Nephron progenitor cell (in vitro differentiated cells): ENCODE measurements around the gene UBR1.
"Not testable (repeated sequence)": the region's sequence is repeated elsewhere in the genome, so short reads cannot be mapped to it uniquely, and the experiment has no call there.

Source experiments
- DNase-seq: peaks from one replicate; pipeline ENCODE4 v3.0.0; 2021
- H3K27ac Mint-ChIP-seq: 2 replicates; pipeline ENCODE4 v1.8.0; 2021; ENCODE audit warnings: mild to moderate bottlenecking, moderate library complexity, mixed read lengths
- H3K27me3 Mint-ChIP-seq: 2 replicates; pipeline ENCODE4 v1.8.0; 2021; ENCODE audit warnings: mild to moderate bottlenecking, low read depth, mixed read lengths; ENCODE audit not compliant: poor library complexity
- H3K36me3 Mint-ChIP-seq: 2 replicates; pipeline ENCODE4 v1.8.0; 2021; ENCODE audit warnings: low read depth, mixed read lengths
- H3K4me1 Mint-ChIP-seq: 2 replicates; pipeline ENCODE4 v1.8.0; 2021; ENCODE audit warnings: mixed read lengths
- H3K4me3 Mint-ChIP-seq: 2 replicates; pipeline ENCODE4 v1.8.0; 2021; ENCODE audit warnings: mild to moderate bottlenecking, moderate library complexity, mixed read lengths
- H3K9me3 Mint-ChIP-seq: 2 replicates; pipeline ENCODE4 v1.8.0; 2021; ENCODE audit warnings: mild to moderate bottlenecking, moderate library complexity, mixed read lengths
- CTCF ChIP-seq: fragments of 200-600 bp; sonication (generic); IDR thresholded peaks from 2 replicates; pipeline ENCODE4 v1.5.0; 2021; ENCODE audit warnings: antibody characterized with exemption

UBR1 gene

DNA sequence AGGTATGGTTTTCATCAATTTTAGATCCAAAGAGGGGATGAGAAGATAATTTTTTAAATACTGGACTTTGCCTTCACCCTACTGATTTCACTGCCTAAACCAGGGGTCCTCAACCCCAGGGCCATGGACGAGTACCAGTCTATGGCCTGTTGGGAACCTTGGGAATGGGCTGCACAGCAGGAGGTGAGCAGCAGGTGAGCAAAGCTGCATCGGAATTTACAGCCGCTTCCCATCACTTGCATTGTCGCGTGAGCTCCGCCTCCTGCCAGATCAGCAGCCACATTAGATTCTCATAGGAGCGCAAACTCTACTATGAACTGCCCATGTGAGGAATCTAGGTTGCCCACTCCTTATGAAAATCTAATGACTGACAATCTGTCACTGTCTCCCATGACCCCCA is 109.0 kb downstream of the UBR1 start:
- TF ChIP-seq CTCF: no peak
- no peak overlapping the region for H3K4me3 Mint-ChIP-seq
- peaks cover 68% of the 10 kb centered on the region for H3K36me3 Mint-ChIP-seq
- peaks cover 8% of the 10 kb centered on the region for H3K4me1 Mint-ChIP-seq
- no peaks in the 10 kb centered on the region for H3K9me3 Mint-ChIP-seq
- no peak for DNase-seq
- H3K27ac Mint-ChIP-seq: no peak overlapping the region
- no peaks in the 10 kb centered on the region for H3K27me3 Mint-ChIP-seq

- Mint-ChIP-seq H3K9me3 (no peaks in the 10 kb centered on the region), H3K4me1 (peaks cover 8% of the 10 kb centered on the region), H3K36me3 (peaks cover 66% of the 10 kb centered on the region), H3K4me3 (no peak overlapping the region), H3K27me3 (no peaks in the 10 kb centered on the region), H3K27ac (no peak overlapping the region)
- no peak for DNase-seq
- no peak for TF ChIP-seq CTCF
Observed at GRCh38 chr15:42994546-42994945, 111.3 kb downstream of the UBR1 start.

GRCh38 chr15:42992626-42993025 is 113.2 kb downstream of the UBR1 start:
- Mint-ChIP-seq H3K4me3 (no peak overlapping the region), H3K9me3 (no peaks in the 10 kb centered on the region), H3K27ac (no peak overlapping the region), H3K4me1 (peaks cover 8% of the 10 kb centered on the region), H3K27me3 (no peaks in the 10 kb centered on the region), H3K36me3 (peaks cover 63% of the 10 kb centered on the region)
- no peak for TF ChIP-seq CTCF
- DNase-seq: no peak

GRCh38 chr15:42986693-42987342 is 119.0 kb downstream of the UBR1 start:
- DNase-seq: no peak
- H3K27ac Mint-ChIP-seq: no peak overlapping the region

DNA sequence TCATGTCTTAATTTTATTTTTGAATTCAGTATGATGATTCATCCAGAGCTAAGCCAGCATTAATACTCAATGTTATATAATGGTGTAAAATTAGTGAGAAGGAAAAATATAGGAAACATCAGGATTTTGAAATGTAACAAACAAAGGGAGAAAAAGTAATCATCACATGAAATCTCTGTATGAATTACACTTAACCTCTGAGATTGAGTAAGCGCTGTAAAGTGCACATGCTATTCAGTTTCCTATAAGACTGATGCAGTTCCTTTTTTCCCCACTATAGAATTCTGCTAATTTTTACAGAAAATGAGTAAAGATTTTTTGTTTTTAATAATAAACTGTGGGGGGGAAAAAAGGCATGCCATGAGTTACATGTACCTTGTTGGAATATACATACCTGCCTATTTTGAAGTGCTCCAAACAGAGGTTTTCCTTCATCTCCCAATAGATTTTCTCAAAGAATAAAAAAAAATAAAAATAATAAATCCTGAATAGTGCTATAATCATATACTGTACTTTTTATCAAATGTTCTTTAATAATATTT is 121.3 kb downstream of the UBR1 start:
- no peaks in the 10 kb centered on the region for H3K4me1 Mint-ChIP-seq
- peaks cover 2% of the 10 kb centered on the region for H3K27me3 Mint-ChIP-seq
- no peak overlapping the region for H3K4me3 Mint-ChIP-seq
- H3K36me3 Mint-ChIP-seq: peaks cover 68% of the 10 kb centered on the region
- no peak overlapping the region for H3K27ac Mint-ChIP-seq
- no peak for DNase-seq
- H3K9me3 Mint-ChIP-seq: no peaks in the 10 kb centered on the region
- no peak for TF ChIP-seq CTCF

More at GRCh38 chr15:42986693-42987342, 119.0 kb downstream of the UBR1 start:
- Mint-ChIP-seq H3K27me3 (no peaks in the 10 kb centered on the region), H3K4me1 (no peaks in the 10 kb centered on the region), H3K4me3 (no peak overlapping the region), H3K9me3 (no peaks in the 10 kb centered on the region), H3K36me3 (peaks cover 54% of the 10 kb centered on the region)
- no peak for TF ChIP-seq CTCF

- not testable (repeated sequence) for H3K27me3 Mint-ChIP-seq, DNase-seq, H3K4me1 Mint-ChIP-seq, H3K9me3 Mint-ChIP-seq, H3K27ac Mint-ChIP-seq, H3K4me3 Mint-ChIP-seq
- H3K36me3 Mint-ChIP-seq: peaks cover 79% of the 10 kb centered on the region
Observed at GRCh38 chr15:42979113-42979512, 126.7 kb downstream of the UBR1 start.
